ENCODE measurements around the gene ERAL1. TPM values are rescaled to one million over a fixed set of nuclear protein-coding genes. Genes with fewer than 3 reads are reported as not detected.
"Not testable (repeated sequence)": the region's sequence is repeated elsewhere in the genome, so short reads cannot be mapped to it uniquely, and the experiment has no call there.

Gene ERAL1
- polyA plus RNA-seq, 1 experiment, result 84.1 TPM

- H3K27me3 ChIP-seq (ENCODE audit: control insufficient read depth, insufficient read depth, low read length); H3K36me3 ChIP-seq (ENCODE audit: control insufficient read depth, insufficient read depth, low read length); POLR2A ChIA-PET; H3K4me3 ChIP-seq (ENCODE audit: low read depth, low read length); DNase-seq (ENCODE audit: low read depth): not testable (repeated sequence)
- TF ChIP-seq, protein P1, sequence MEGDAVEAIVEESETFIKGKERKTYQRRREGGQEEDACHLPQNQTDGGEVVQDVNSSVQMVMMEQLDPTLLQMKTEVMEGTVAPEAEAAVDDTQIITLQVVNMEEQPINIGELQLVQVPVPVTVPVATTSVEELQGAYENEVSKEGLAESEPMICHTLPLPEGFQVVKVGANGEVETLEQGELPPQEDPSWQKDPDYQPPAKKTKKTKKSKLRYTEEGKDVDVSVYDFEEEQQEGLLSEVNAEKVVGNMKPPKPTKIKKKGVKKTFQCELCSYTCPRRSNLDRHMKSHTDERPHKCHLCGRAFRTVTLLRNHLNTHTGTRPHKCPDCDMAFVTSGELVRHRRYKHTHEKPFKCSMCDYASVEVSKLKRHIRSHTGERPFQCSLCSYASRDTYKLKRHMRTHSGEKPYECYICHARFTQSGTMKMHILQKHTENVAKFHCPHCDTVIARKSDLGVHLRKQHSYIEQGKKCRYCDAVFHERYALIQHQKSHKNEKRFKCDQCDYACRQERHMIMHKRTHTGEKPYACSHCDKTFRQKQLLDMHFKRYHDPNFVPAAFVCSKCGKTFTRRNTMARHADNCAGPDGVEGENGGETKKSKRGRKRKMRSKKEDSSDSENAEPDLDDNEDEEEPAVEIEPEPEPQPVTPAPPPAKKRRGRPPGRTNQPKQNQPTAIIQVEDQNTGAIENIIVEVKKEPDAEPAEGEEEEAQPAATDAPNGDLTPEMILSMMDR (IDR thresholded peaks at IDR 0.05; ENCODE audit: insufficient read depth, low read depth, low read length), result peak; percentile 25; the same call in 1 of the 2 replicates
- CTCF ChIA-PET, result interaction anchor here (1.2 to 3.0 kb wide), 4 partner anchors 59 to 99 kb away, joined by 3 to 15 read pairs (median 4); no protein-coding TSS in a partner anchor
Observed at GRCh38 chr17:28848667-28849066, 6.1 kb upstream of the ERAL1 start.

GRCh38 chr17:28849281-28849680 lies 5.5 kb upstream of the ERAL1 start:
- no peak overlapping the region for H3K4me3 ChIP-seq (ENCODE audit: low read depth, low read length)

GRCh38 chr17:28853295-28853694 lies 1.5 kb upstream of the ERAL1 start:
- DNase-seq (ENCODE audit: low read depth), result no peak
- no peaks in the 10 kb centered on the region for H3K27me3 ChIP-seq (ENCODE audit: control insufficient read depth, insufficient read depth, low read length)
- H3K36me3 ChIP-seq (ENCODE audit: control insufficient read depth, insufficient read depth, low read length), result peaks cover 4% of the 10 kb centered on the region
- CTCF ChIA-PET, result no interaction called here
- no peak overlapping the region for H3K4me3 ChIP-seq (ENCODE audit: low read depth, low read length)
- POLR2A ChIA-PET, result no interaction called here
- TF ChIP-seq, protein P1 (IDR thresholded peaks at IDR 0.05; ENCODE audit: insufficient read depth, low read depth, low read length), result no peak

More at GRCh38 chr17:28849281-28849680, 5.5 kb upstream of the ERAL1 start:
- Histone ChIP-seq H3K36me3 (ENCODE audit: control insufficient read depth, insufficient read depth, low read length) (no peaks in the 10 kb centered on the region), H3K27me3 (ENCODE audit: control insufficient read depth, insufficient read depth, low read length) (no peaks in the 10 kb centered on the region)
- no peak for DNase-seq (ENCODE audit: low read depth)
- POLR2A ChIA-PET, result no interaction called here
- TF ChIP-seq, protein P1 (IDR thresholded peaks at IDR 0.05; ENCODE audit: insufficient read depth, low read depth, low read length), result 0 out of 2 replicates have a peak, but pooled peaks have one; percentile 6
- CTCF ChIA-PET, result interaction anchor here (0.6 to 3.0 kb wide), 5 partner anchors 25 to 122 kb away, joined by 3 to 15 read pairs (median 4); no protein-coding TSS in a partner anchor

GRCh38 chr17:28855336-28855679 lies 492 bp downstream of the ERAL1 start:
- no peak for DNase-seq (ENCODE audit: low read depth)
- peaks cover 12% of the 10 kb centered on the region for H3K36me3 ChIP-seq (ENCODE audit: control insufficient read depth, insufficient read depth, low read length)
- TF ChIP-seq, protein P1 (IDR thresholded peaks at IDR 0.05; ENCODE audit: insufficient read depth, low read depth, low read length), result no peak
- peak overlapping the region; percentile 80 for H3K4me3 ChIP-seq (ENCODE audit: low read depth, low read length)
- no peaks in the 10 kb centered on the region for H3K27me3 ChIP-seq (ENCODE audit: control insufficient read depth, insufficient read depth, low read length)
- CTCF ChIA-PET, result interaction anchor here (0.6 to 1.0 kb wide), 3 partner anchors 37 to 99 kb away, joined by 3 read pairs; no protein-coding TSS in a partner anchor
- POLR2A ChIA-PET, result no interaction called here

DNA sequence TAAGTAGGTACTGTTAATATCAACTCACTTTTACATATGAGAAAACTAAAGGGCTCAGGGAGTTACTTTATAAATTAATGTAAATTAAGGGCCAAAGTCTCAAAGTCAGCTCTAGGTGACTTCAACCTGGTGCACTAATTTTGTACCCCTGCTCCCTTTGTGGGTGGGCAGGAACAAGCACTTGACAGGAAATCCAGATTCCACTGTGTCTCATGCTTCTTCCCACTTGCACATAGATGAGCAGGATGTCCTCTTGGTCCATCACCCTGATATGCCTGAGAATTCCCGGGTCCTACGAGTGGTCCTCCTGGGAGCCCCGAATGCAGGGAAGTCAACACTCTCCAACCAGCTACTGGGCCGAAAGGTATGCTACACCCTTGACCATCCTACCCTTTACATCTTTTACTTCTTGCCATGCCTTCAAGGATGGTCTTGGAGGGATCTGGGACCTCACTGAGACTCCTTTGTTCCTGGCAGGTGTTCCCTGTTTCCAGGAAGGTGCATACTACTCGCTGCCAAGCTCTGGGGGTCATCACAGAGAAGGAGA lies 1.3 kb downstream of the ERAL1 start:
- ChIA-PET CTCF (interaction anchor here (1.3 kb wide), 1 partner anchor 129 kb away, joined by 4 read pairs; no protein-coding TSS in a partner anchor), POLR2A (interaction anchor here (0.7 kb wide), 1 partner anchor 29 kb away, joined by 5 read pairs; no protein-coding TSS in a partner anchor)
- TF ChIP-seq, protein P1 (IDR thresholded peaks at IDR 0.05; ENCODE audit: insufficient read depth, low read depth, low read length), result no peak
- H3K36me3 ChIP-seq (ENCODE audit: control insufficient read depth, insufficient read depth, low read length), result peaks cover 15% of the 10 kb centered on the region
- no peaks in the 10 kb centered on the region for H3K27me3 ChIP-seq (ENCODE audit: control insufficient read depth, insufficient read depth, low read length)
- no peak for DNase-seq (ENCODE audit: low read depth)
- H3K4me3 ChIP-seq (ENCODE audit: low read depth, low read length), result no peak overlapping the region
